HG03045 (cell line): ENCODE measurements around the gene MAP2K7.

ENCODE experiments used
- ATAC-seq: cut with Tn5 transposase; IDR thresholded peaks from one replicate; pipeline ENCODE4 v1.9.1; 2021; ENCODE audit warnings: mild to moderate bottlenecking, moderate library complexity; ENCODE audit not compliant: unreplicated experiment

MAP2K7 gene

DNA sequence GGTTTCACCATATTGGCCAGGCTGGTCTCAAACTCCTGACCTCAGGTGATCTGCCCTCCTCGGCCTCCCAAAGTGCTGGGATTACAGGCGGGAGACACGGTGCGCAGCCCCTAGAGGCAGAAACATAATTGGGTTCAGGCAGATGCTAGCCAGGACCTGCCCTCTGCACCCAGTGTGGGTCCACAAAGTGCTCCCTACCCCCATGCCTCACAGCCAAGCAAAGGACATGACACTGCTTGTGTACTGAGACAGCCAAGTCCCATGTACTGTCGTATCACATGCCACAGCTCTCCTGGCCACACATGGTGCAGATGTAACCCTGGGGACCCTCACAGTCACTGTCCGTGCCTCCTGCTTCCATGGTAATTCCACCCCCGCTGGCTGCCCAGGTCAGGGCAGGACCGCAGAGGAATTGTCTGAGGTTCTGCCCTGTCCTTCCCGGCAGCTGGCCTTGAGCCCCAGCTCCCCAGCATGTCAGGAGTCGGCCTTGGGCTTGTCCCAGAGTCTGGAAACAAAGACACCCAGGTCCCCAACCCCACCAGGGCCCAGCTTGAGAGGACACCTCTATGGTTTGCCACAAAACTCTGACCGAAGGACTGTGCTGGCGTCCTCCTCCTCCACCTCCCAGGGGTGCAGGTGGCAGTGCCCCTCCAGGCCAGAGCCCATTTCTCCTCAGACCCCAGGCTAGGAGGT, 37.1 kb upstream of the MAP2K7 start:
- no peak for ATAC-seq

- ATAC-seq: no peak
Observed at GRCh38 chr19:7867092-7867844, 36.4 kb upstream of the MAP2K7 start.

DNA sequence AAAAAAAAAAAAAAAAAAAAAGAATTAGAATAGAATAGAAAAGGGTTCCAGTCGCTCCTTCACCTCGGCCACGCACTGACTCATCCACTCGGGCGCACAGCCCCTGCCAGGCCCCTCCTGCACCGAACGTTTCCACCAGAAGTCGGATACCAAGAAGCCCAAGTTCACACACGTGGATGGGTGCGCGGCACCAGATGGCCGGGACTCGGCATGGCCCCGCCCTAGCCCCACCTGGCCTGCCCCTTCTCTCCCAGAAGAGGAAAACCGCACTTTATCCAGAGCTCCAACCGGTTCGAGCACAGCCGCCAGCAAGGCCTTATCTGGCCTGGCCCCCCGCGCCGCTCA, 35.4 kb upstream of the MAP2K7 start:
- ATAC-seq: no peak

GRCh38 chr19:7868671-7869452, 34.8 kb upstream of the MAP2K7 start:
- peak; percentile 56 for ATAC-seq

- ATAC-seq: peak; percentile 54
Observed at GRCh38 chr19:7869453-7869909, 34.2 kb upstream of the MAP2K7 start.

GRCh38 chr19:7869910-7870511, 33.7 kb upstream of the MAP2K7 start:
- ATAC-seq: no peak

DNA sequence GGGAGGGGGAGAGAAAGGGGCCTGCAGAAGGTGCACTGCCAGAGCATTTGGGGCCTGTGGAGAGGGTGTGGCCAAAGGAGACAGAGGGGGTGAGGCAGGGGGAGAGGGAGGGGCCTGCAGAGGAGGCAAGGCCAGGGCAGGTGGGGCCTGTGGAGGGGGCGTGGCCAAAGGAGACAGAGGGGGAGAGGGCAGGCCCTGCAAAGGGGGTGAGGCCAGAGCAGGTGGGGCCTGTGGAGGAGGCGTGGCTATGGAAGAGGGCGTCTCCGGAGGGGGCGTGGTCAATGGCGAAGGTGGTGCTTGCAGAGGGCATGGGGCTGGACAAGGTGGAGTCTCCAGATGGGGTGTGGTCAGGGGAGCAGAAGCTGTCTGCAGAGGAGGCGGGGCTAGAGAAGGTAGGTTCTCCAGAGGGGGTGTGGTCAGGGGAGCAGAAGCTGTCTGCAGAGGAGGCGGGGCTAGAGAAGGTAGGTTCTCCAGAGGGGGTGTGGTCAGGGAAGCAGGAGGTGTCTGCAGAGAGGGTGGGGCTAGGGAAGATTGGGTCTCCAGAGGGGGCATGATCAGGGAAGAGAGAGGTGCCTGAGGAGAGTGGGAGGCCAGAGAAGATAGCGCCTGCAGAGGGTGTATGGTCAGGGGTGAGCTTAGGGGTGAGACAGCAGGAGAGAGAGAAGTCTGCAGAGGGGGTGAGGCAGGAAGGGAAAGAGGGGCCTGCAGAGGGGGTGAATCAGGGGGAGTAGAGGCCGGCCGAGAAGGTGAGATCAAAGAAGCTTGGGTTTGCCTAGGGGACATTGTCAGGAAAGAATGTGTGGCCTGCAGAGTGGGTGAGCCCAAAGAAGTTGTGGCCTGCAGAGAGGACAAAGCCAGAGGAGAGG, 32.9 kb upstream of the MAP2K7 start:
- ATAC-seq: no peak

GRCh38 chr19:7871437-7872305, 32.0 kb upstream of the MAP2K7 start:
- no peak for ATAC-seq

DNA sequence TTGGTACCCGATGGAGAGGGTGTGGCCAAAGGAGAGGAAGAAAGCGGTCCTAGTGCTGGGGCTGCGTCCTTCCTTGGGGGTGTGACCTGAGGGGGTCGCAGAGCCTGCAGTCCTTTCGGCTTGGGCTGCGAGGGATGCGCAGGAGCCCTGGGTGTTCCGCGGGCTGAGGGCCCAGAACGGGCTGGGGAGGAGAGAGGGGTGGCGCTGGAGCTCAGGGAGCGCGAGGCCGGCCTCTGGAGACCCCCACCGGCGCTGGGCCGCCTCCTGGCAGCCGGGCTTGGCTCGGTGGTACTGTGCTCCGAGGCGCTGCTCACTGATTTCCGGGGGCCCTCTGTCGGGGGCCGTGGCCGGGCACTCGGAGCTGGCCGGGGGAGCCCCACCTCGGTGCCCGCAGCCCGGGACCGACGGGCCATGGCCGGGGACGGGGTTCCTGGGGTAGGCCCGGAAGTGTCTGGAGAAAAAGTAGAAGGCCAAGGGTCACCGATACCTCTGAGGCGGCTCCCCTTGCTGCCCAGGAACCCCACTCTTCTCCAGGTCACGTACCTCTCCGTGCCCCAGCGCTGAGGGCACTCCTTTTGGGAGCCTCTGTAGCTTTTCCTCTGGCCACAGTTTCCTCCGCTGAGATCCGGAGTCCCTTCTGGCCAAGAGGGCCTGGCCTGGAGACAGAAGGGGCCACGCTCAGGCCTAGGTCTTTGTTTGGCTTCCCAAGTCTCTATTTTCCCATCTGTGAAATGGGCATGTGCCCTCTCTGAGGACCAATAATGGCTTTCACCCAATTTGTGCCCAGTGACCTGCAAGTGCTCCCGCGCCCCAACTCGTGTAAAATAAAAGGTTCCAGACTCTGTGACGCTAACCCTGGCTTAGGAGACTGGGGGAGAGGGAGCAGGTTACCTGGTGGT, 31.1 kb upstream of the MAP2K7 start:
- no peak for ATAC-seq

DNA sequence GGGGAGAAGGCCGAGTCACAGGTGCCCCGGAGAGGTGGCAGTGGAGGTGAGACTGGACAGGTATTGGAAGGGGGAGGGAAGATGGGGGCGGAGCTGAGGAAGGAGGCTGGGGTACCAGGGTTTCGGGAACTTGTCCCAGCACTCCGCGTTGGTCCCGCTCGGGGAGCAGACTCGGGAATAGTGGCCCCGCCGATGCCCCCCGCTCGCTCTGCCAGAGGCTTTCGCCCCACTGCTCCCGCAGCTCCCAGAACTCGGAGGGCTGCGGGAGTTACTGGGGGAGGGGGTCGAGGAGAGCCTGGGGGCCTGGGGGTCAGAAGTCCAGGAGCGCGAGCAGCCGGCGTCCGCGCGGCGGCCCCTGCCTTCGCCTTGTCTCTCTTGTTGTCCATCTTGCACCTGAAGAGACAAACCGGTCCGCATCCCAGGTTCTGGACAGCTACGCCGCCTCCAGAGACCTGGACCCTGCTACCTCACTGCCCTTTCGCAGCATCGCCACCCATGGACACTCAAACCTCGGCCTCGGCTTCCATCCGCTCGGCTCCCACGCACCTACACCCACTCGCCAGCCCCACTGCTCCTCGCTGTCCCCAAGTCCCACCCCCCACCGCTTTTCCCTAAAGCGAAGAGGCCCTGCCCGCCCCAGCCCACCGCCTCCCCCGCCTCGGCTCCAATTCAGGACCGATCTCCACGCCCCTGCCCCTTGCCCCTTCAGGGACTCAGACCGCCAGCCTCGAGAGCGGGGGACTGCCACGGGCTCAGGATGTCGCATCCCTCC, 30.2 kb upstream of the MAP2K7 start:
- no peak for ATAC-seq

DNA sequence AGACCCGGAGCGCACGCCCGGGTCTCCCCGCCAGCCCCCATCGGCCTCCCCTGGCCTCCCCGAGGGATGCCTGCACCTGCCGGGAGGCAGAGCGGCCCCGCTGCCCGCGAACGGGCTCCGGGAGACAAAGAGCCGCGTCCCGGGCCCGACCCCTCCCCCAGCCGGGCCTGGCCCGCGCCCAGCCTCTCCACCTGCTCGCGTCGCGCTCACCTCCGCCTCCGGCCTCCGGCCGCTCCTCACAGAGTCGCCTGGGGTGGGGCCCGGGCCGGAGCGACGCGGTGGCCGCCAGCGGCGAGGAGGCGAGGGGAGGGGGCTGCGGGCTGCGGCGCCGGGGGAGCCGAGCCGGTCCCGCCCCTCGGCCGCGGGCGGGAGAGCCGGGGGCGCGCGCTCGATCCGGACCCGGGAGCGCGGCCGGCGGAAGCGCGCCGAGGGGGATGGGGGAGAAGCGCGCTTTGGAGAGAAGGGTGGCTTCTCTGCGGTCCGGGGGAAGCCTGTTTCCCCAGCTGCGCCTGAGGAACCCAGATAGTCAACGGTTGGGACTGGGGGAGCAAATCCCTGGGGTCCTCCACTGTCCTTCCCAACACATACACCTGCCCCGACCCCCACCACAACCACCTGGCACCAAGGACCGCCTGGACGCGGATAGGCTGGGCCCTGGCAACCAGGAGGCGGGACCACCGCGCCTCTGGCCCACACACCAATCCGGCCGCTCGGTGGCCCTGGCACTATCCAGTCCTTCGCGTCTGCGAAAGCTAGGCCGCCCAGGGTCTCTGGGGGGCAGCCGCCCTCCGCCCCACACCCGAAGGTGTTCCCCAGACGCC, 29.4 kb upstream of the MAP2K7 start, which contains the start of gene PRR36:
PRR36 (minus strand) TSS at position 315 of the 821 bp plus-strand sequence. CDS start 701 bp downstream, outside the sequence.
- no peak for ATAC-seq

- no peak for ATAC-seq
Observed at GRCh38 chr19:7874897-7875273, 28.8 kb upstream of the MAP2K7 start.

GRCh38 chr19:7877249-7877836, 26.3 kb upstream of the MAP2K7 start:
- no peak for ATAC-seq

GRCh38 chr19:7879111-7879807, 24.4 kb upstream of the MAP2K7 start:
- no peak for ATAC-seq

DNA sequence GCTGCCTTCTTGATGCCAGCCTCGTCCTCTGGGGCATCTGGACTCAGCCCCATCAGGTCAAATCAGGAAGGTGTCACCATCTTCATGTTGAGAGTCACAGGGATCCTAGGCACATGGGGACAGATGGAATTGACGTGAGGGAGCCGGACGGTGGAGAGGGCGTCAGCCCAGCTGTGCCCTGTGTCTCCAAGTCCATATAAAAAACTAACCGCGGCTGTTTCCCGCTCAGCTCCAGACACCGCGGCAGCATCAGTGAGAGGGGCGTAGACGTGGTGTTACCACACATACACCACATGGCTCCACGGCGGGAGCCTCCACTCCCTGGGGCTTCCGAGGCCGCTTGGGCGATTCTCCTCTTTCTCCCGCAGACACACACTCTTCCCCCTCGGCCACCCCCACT, 23.8 kb upstream of the MAP2K7 start:
- no peak for ATAC-seq

GRCh38 chr19:7881910-7882309, 21.8 kb upstream of the MAP2K7 start:
- no peak for ATAC-seq
